H1 (cell line): ENCODE measurements around the gene NMT1. TPM values are rescaled to one million over a fixed set of nuclear protein-coding genes. Genes with fewer than 3 reads are reported as not detected.

Experiments used
- KDM1A ChIP-seq: fragments of 200-600, 300-600 bp; sonication (generic); IDR thresholded peaks from 2 replicates; pipeline ENCODE4 v1.7.1; 2016; ENCODE audit warnings: mild to moderate bottlenecking, low read length, borderline replicate concordance
- MAX ChIP-seq: IDR thresholded peaks from 2 replicates; pipeline ENCODE4 v1.6.1; 2012; ENCODE audit warnings: inconsistent platforms
- POLR2A ChIP-seq, 2 experiments: IDR thresholded peaks; 1 replicate in 1 of 2; 2 replicates in 1 of 2; pipeline ENCODE4 v1.6.1; 2011; ENCODE audit warnings: low read depth in 2 of 2, low read length in 2 of 2, mild to moderate bottlenecking in 2 of 2; ENCODE audit errors: control extremely low read depth in 1 of 2
- SAP30 ChIP-seq: fragments of 300-600 bp; sonication (generic); IDR thresholded peaks from 2 replicates; pipeline ENCODE4 v1.7.1; 2012; ENCODE audit warnings: low read length, moderate library complexity, mild to moderate bottlenecking, inconsistent platforms; ENCODE audit not compliant: insufficient read depth, insufficient replicate concordance
- SP4 ChIP-seq: IDR thresholded peaks from 2 replicates; pipeline ENCODE4 v1.6.1; 2012; ENCODE audit warnings: low read length, inconsistent platforms
- polyA plus RNA-seq, 7 experiments: library from polyadenylated mRNA; depleted of rRNA in 3 of 7; stranded (reverse) in 5 of 7; unstranded in 2 of 7; fragments of >200 nt in 5 of 7; fragments of 200-250 nt in 2 of 7; gene quantifications; 1 replicate in 5 of 7; 2 replicates in 1 of 7; 4 replicates in 1 of 7; pipeline versions ENCODE4 v1.2.1 to v1.2.3, GENCODE V29; 2011 to 2013; ENCODE audit warnings: missing spikeins in 2 of 7, mixed read lengths in 2 of 7
- total RNA-seq: library from RNA; stranded (reverse); fragmentation: NEBNext Ultra II Directional; extraction: Animal tissue kit (Norgen Biotek cat#: 25700); gene quantifications from 2 replicates; pipeline ENCODE4 v1.2.1, GENCODE V29; 2021

Gene NMT1
- total and polyA plus RNA-seq, 2 of the 8 experiments (the other 6 are each of a cell fraction or from before 2014, with no cell fraction given): 42.9 to 149 TPM

- TF ChIP-seq SAP30 (no peak), POLR2A (IDR thresholded peaks at IDR 0.05; ENCODE audit: control extremely low read depth in 1 of 2, low read depth in 2 of 2, low read length in 2 of 2) (no peak), KDM1A (no peak), SP4 (no peak), MAX (no peak)
These were observed 42.6 kb upstream of the NMT1 start (continued) for GRCh38 chr17:45018514-45018847.
